GM19455 (cell line): ENCODE measurements around the gene WDR87.
"Not testable (repeated sequence)": the region's sequence is repeated elsewhere in the genome, so short reads cannot be mapped to it uniquely, and the experiment has no call there.

ENCODE experiments used
- ATAC-seq: cut with Tn5 transposase; IDR thresholded peaks from one replicate; pipeline ENCODE4 v1.9.1; 2021; ENCODE audit not compliant: unreplicated experiment

The WDR87 gene

DNA sequence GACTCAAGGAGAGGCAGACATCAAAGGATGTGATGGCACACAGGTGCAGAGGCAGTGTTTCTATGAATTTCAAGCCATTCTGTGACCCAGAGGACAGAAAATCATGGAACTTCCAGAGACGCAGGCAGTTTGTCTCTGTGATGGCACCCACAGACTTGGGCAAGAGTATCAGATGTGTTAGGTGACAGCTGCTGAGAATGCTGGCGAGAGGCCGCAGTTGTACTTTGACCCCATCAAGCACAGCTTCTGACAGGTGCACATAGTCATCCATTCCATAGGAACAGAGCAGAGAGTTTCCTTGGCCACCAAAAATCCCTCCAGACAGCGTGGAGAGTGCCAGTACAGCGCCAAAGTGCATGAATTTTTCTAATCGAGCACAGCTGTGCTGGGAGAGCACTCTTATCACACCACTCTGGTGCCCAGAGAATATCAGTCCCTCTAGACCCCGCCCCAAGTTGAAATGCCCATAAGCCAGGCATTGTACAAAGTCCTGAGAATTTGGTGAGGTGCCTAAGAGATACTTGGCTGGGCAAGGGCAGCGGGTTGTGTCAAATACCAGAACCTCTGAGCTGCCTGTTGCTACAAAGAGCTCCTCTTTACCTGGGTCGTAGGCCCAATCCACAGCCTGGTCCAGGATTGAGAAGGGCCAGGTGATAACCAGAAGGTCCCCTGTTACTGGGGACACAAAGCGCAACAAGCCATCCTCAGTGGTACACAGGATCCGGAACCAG lies 12.4 kb downstream of the WDR87 start:
- no peak for ATAC-seq

DNA sequence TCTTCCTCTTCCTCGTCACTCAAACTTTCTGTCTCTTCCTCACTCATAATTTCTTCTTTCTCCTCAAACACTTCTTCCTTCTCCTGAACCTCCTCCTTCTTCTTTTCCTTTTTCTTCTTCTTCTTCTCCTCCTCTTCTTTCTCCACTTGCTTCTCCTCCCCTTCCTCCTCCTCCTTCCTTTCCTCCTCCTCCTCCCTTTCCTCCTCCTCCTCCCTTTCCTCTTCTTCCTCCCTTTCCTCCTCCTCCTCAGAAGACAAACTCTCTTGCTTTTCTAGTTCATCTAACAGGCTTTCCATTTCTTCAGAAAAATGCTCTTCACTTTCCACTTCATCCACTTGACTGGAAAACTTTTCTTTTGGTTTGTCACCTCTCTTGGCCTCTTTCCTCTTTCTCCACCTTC lies 19.8 kb downstream of the WDR87 start:
- ATAC-seq, result no peak

DNA sequence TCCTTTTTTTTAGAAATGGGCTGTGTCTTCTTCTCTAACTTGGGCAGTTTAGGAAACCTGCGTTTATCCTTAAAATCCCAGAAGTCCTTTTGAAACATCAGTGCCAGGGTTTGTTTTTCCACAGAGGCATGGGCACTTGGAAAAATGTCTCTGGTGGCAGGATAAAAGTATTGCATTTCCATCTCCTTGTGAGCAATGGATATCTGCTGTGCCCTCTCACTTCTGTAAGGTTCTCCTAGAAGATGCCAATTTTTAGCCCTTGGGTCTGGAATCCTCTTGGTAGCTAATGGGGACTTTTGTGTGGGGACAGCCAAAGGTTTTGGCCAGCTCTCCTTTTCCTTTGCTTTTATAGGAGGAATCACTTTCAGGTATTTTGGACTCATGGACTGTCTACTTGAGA lies 21.0 kb downstream of the WDR87 start:
- no peak for ATAC-seq

DNA sequence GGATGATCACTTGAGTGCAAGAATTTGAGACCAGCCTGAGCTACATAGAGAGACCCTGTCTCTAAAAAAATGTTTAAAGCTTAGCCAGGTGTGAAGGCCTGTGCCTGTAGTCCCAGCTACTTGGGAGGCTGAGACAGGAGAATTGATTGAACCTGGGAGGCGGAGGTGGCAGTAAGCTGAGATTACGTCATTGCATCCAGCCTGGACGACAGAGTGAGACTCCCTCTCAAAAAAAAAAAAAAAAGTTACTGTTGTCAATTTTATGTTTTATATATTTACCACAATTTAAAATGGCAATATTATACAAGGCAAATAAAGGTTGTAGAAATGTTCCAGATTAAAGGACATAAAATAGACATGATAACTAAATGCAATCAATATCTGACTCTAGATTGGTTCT lies 29.2 kb downstream of the WDR87 start:
- ATAC-seq, result no peak

DNA sequence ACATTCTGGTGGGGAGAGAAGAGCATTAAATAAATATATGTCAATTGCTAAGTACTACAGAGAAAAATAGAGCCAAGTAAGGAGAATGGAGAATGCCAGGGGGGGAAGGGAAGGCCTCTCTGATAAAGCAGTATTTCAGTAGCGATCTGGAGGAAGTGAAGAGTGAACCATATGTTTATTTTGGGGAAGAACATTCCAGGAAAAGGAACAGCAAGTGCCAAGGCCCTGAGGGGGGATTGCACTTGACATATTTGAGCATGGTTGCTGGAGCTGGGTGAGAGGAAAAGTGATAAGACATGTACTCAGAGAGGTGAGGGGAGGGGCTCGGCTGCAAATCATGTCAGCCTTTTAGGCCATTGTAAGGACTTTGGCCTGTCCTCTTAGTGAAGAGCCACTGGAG lies 30.4 kb downstream of the WDR87 start:
- no peak for ATAC-seq

DNA sequence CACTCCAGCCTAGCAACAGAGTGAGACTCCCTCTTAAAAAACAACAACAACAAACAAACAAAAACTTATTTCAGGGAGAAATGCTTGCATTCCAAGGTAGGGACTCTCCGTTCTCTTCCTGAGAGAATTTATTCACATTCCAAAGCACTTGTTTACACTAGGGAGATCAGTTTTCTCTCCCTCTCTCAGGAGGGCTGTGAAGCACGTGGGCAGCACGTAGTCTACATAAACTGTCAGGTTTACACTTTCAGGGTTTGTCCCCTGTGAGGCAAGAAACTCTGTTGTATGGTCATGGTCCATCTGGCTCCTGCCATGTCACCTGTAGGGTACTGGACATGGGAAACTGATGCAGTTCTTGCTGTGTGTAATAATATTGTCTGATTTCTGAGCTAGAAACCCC lies 31.6 kb downstream of the WDR87 start:
- ATAC-seq, result no peak

DNA sequence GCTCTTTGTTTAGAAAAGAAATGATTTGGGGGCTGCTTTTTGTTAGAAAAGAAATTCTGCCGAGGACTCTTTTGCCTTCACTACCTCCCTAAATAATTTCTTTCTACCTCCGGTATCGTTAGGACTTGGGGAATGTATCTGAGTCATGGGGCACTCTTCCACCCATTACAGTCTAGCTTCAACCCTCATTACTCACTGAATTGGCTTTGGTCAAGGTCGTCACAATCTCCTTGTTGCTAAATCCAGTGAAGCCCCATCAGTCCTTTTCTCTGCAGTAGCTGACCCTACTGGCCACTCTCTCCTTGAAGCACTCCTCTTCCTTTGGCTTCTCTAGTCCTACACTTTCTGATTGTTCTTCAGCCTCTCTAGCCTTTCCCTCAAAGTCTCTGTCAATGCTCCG lies 34.0 kb downstream of the WDR87 start:
- ATAC-seq, result no peak

DNA sequence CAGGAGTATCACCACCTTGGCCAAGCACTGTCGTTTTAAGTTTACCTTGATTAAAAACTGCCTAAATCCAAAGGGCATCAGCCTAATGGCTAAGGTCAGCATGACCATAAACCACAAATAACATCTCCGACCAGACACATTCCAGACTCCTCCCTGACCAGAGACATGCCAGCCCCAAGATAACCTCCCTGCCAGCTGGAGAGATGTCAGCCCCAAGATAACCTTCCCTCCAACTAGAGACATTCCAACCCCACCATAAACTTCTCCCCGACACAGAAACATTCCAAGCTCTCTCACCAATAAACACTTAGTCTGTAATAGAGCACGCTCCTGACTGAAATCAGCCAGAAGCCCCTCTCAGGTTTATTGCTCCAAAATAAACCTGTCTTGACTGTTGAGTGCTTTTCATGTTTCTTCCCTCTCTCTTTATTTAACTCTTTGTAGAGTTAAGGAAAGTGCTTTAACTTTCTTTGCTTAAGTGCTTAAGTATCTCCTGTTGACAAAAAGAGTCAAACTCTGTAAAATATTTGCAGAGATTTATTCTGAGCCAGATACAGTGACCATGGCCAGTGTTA lies 36.5 kb downstream of the WDR87 start:
- ATAC-seq, result no peak

DNA sequence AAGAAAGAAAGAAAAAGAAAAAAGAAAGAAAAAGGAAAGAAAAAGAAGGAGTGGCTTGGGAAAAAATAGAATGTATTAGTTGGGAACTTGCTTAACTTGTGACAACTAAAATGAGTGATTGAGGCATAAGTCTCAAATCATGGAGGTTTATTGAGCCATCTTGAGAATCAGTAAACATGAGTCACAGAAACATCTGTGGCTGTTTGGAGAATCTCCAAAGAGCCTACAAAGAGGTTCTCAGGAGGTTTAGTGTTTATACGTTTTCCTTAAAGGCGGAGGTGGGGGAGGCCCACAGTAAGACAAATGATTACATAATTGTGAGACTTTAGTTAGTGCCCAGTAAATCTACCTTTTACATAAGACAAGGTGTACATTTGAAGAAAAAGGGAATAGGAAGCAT lies 38.6 kb downstream of the WDR87 start:
- no peak for ATAC-seq

DNA sequence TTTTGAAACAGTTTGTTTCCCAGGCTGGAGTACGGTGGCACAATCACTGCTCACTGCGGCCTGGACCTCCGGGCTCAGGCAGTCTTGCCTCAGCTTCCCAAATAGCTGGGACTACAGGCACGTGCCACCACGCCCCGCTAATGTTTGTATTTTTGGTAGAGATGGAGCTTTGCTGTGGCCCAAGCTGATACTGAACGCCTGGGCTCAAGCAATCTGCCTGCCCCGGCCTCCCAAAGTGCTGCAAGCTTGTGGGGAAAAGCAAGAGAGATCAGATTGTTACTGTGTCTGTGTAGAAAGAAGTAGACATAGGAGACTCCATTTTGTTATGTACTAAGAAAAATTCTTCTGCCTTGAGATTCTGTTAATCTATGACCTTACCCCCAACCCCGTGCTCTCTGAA lies 40.5 kb downstream of the WDR87 start:
- ATAC-seq, result not testable (repeated sequence)

DNA sequence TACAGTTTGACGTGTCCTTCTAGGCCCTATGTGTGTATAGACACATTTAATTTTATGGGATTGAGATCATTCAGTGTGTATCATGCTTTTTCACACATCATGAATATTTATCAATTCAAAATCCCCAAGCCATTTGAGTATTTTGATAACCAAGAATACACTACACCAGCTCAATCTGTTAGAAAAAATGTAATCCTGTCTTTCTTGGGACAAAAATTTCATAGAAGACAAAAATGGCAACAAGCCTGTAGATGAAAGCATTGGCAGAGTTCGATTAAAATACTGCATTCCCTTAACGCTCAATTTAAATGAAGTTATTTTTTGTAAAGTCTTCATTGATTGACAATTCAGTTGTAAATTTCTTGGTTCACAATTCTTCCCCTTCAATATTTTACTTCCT lies 41.9 kb downstream of the WDR87 start:
- ATAC-seq, result no peak

DNA sequence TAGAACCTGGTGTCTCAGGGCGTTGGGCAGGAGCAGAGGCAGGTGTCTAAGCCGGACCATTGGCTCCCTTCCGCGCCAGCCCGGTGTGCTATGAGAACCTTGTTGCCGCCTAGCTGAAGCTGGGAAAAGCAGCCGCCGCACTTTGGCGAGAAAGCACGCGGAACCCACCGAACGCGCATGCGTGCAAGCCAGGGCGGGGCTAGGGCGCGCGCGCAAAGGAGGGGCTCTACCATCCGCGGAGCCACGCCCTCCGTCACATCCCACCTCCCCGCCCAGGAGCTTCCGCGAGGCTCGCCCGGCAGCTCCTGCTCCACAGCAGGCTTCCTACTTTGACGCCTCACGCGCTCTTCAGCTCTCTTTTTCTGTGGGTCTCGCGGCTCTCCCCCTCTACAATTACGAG lies 51.3 kb downstream of the WDR87 start:
- ATAC-seq, result no peak

DNA sequence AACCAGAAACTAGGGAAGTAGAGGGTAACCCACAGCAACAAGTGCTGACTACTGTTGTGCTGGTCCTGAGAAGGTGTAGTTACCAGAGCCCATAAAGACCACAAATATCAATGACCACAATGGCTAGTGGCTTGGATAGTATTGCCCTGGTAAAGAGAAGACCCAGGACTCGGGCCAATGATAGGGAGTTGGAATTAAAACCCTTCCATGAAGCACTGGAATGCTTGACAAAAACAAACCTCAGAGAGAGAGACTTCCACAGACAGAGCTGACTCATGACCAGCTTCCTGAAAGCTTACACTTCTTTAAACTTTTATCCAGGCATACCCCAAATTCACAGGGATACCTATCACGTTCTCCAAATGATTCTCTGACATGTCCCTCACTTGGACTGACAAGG lies 60.5 kb downstream of the WDR87 start:
- ATAC-seq, result no peak
